ENCODE data around the gene LRIG3. TPM values are rescaled to one million over a fixed set of nuclear protein-coding genes. Genes with fewer than 3 reads are reported as not detected.

The LRIG3 gene
- polyA plus RNA-seq, 1 donor from 2014 or later, result 0.22 TPM

GRCh38 chr12:58925751-58926150 is 5.4 kb upstream of the LRIG3 start:
- Histone ChIP-seq H3K36me3 (ENCODE audit: insufficient read depth, low read length) (no peaks in the 10 kb centered on the region), H3K27me3 (ENCODE audit: insufficient read depth, low read depth, low read length) (no peaks in the 10 kb centered on the region), H3F3A (ENCODE audit: insufficient read depth, low read length, poor library complexity, severe bottlenecking) (no peaks in the 10 kb centered on the region), H3K27ac (ENCODE audit: low read length) (no peak overlapping the region), H3K9ac (ENCODE audit: low read length) (no peak overlapping the region), H3K9me2 (ENCODE audit: insufficient read depth, low read length) (no peaks in the 10 kb centered on the region), H3K79me2 (replicated peaks; ENCODE audit: insufficient read depth, low read length) (no peaks in the 10 kb centered on the region), H4K20me1 (ENCODE audit: insufficient read depth) (no peaks in the 10 kb centered on the region), H2AFZ (ENCODE audit: low read depth, low read length) (no peak overlapping the region), H3K4me2 (ENCODE audit: low read length) (no peak overlapping the region), H3K4me3 (ENCODE audit: low read length) (no peak overlapping the region), H3K9me3 (ENCODE audit: low read length) (no peaks in the 10 kb centered on the region)
- no peak for TF ChIP-seq CTCF (IDR thresholded peaks at IDR 0.05; ENCODE audit: poor library complexity, severe bottlenecking)

- no peaks in the 10 kb centered on the region for H3F3A ChIP-seq (ENCODE audit: insufficient read depth, low read length, poor library complexity, severe bottlenecking)
- peaks cover 6% of the 10 kb centered on the region for H3K27me3 ChIP-seq (ENCODE audit: insufficient read depth, low read depth, low read length)
- H3K9me3 ChIP-seq (ENCODE audit: low read length), result no peaks in the 10 kb centered on the region
- no peak overlapping the region for H3K4me2 ChIP-seq (ENCODE audit: low read length)
- H3K27ac ChIP-seq (ENCODE audit: low read length), result no peak overlapping the region
- H3K9ac ChIP-seq (ENCODE audit: low read length), result no peak overlapping the region
- H3K36me3 ChIP-seq (ENCODE audit: insufficient read depth, low read length), result no peaks in the 10 kb centered on the region
- H4K20me1 ChIP-seq (ENCODE audit: insufficient read depth), result no peaks in the 10 kb centered on the region
- no peaks in the 10 kb centered on the region for H3K9me2 ChIP-seq (ENCODE audit: insufficient read depth, low read length)
- TF ChIP-seq EZH2 (IDR thresholded peaks at IDR 0.05; ENCODE audit: borderline replicate concordance, insufficient read depth, low read length, poor library complexity, severe bottlenecking) (no peak), SMC3 (conservative IDR thresholded peaks at IDR 0.05; ENCODE audit: poor library complexity) (no peak), MXI1 (conservative IDR thresholded peaks at IDR 0.05; ENCODE audit: poor library complexity, severe bottlenecking) (no peak), EP300 (conservative IDR thresholded peaks at IDR 0.05; ENCODE audit: poor library complexity, severe bottlenecking) (no peak), TAF1 (IDR thresholded peaks at IDR 0.05; ENCODE audit: low read depth) (no peak), REST (IDR thresholded peaks at IDR 0.05; ENCODE audit: borderline replicate concordance) (no peak), POLR2AphosphoS5 (IDR thresholded peaks at IDR 0.05) (no peak), RAD21 (conservative IDR thresholded peaks at IDR 0.05) (no peak), CTCF (IDR thresholded peaks at IDR 0.05; ENCODE audit: poor library complexity, severe bottlenecking) (no peak)
- H2AFZ ChIP-seq (ENCODE audit: low read depth, low read length), result no peak overlapping the region
- H3K4me3 ChIP-seq (ENCODE audit: low read length), result no peak overlapping the region
- H3K79me2 ChIP-seq (replicated peaks; ENCODE audit: insufficient read depth, low read length), result no peaks in the 10 kb centered on the region
Observed at GRCh38 chr12:58925111-58925611, 4.9 kb upstream of the LRIG3 start.
